GM12878 (cell line): ENCODE measurements around the gene MMP15.

Source experiments
- CHD1 ChIP-seq: IDR thresholded peaks from 2 replicates; pipeline ENCODE4 v1.6.1; 2012; ENCODE audit warnings: low read depth, low read length, improper control_type of control experiment
- CREM ChIP-seq: IDR thresholded peaks from 2 replicates; pipeline ENCODE4 v1.6.1; 2014; ENCODE audit warnings: antibody characterized with exemption, low read depth
- CTCF ChIP-seq, 3 experiments: IDR thresholded peaks in 2 of 3; conservative IDR thresholded peaks in 1 of 3; 2 replicates each; pipeline ENCODE4 v1.5.1; 2011; ENCODE audit warnings: low read depth in 3 of 3, low read length in 3 of 3, mild to moderate bottlenecking in 3 of 3, control low read depth in 2 of 3, moderate library complexity in 2 of 3, inconsistent platforms in 1 of 3, mixed read lengths in 1 of 3; ENCODE audit not compliant: control insufficient read depth in 2 of 3, insufficient read depth in 1 of 3; ENCODE audit errors: extremely low read depth in 1 of 3
- DPF2 ChIP-seq: fragments of 450-650 bp; IDR thresholded peaks from 2 replicates; pipeline ENCODE4 v1.6.1; 2017; ENCODE audit warnings: mild to moderate bottlenecking
- EP300 ChIP-seq, 2 experiments: fragments of 150-350 bp in 1 of 2; IDR thresholded peaks; 2 replicates each; pipeline ENCODE4 v1.6.1; 2011 to 2012; ENCODE audit warnings: low read depth in 2 of 2, low read length in 2 of 2, borderline replicate concordance in 1 of 2, improper control_type of control experiment in 1 of 2, inconsistent platforms in 1 of 2; ENCODE audit not compliant: control insufficient read depth in 1 of 2
- HDAC6 ChIP-seq: fragments of 200-600 bp; sonication (generic); IDR thresholded peaks from one replicate; pipeline ENCODE4 v1.8.0; 2017; ENCODE audit warnings: antibody characterized with exemption; ENCODE audit not compliant: unreplicated experiment
- NBN ChIP-seq: fragments of 450-650 bp; IDR thresholded peaks from 2 replicates; pipeline ENCODE4 v1.6.1; 2016
- POLR2A ChIP-seq: IDR thresholded peaks from 2 replicates; pipeline ENCODE4 v1.6.1; 2011; ENCODE audit warnings: low read depth, mild to moderate bottlenecking, low read length
- STAT1 ChIP-seq: fragments of 450-650 bp; conservative IDR thresholded peaks from 2 replicates; pipeline ENCODE4 v1.6.1; 2014; ENCODE audit warnings: antibody characterized with exemption, mild to moderate bottlenecking
- TF ChIP-seq, protein P1 (sequence below): IDR thresholded peaks from 2 replicates; pipeline ENCODE4 v1.6.1; 2012; ENCODE audit warnings: low read depth, low read length, improper control_type of control experiment
- TF ChIP-seq, protein P2 (sequence below): fragments of 450-650 bp; IDR thresholded peaks from 2 replicates; pipeline ENCODE4 v1.6.1; 2017; ENCODE audit warnings: mild to moderate bottlenecking, moderate library complexity
- TF ChIP-seq, protein P3 (sequence below): IDR thresholded peaks from 2 replicates; pipeline ENCODE4 v1.6.1; 2012; ENCODE audit warnings: mild to moderate bottlenecking, low read depth, low read length

DNA sequence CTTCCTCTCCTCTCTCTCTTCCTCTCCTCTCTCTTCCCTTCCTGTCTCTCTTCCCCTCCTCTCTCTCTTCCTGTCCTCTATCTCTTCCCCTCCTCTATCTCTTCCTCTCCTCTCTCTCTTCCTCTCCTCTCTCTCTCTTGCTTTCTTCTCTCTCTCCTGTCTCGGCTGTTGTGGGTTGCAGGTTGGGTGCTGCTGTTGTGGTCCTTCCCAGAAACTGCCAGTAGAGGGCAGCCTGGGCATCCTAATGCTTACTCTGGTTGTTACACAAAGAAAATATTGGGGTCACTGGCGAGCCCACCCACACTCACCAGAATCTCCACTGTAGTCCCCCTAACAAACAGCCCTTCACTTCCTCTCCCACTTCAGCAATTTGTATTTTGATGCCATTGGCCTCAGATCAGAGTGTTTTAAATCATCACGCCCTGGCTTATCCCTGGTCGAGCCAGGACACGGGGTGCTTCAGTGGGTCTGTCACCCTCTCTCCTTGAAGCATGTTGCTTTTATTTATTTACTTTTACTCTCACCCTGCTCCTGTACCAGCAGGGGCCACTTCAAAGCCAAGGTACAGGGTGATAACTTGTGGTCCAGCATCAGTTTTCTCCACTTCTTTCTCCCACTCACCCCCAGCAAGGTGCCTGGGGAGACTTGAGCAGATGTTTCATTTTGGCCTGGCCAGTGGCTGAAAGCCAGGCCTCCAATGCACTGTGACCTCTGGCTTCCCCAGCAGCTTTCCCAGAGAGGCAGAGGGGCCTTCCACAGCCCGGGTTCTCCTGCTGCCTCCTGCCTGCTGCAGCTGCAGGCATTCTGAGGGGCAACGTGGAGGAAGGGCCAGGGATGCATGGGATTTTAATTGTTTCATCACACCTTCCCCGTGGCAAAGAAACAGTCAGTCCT, 4.7 kb upstream of the MMP15 start:
- TF ChIP-seq CTCF (IDR thresholded peaks at IDR 0.05 in 2 of 3, conservative IDR thresholded peaks at IDR 0.05 in 1 of 3; ENCODE audit: control insufficient read depth in 2 of 3, extremely low read depth in 1 of 3, insufficient read depth in 1 of 3, low read depth in 3 of 3, low read length in 3 of 3) (peak; percentile 59 to 74 (median 70)), STAT1 (no peak), CREM (no peak), CHD1 (no peak), DPF2 (no peak), POLR2A (no peak), EP300 (IDR thresholded peaks at IDR 0.05; ENCODE audit: borderline replicate concordance in 1 of 2, control insufficient read depth in 1 of 2, low read depth in 2 of 2, low read length in 2 of 2) (no peak), NBN (0 out of 2 replicates have a peak, but pooled peaks have one; percentile 38), HDAC6 (no peak)
- TF ChIP-seq, protein P1, sequence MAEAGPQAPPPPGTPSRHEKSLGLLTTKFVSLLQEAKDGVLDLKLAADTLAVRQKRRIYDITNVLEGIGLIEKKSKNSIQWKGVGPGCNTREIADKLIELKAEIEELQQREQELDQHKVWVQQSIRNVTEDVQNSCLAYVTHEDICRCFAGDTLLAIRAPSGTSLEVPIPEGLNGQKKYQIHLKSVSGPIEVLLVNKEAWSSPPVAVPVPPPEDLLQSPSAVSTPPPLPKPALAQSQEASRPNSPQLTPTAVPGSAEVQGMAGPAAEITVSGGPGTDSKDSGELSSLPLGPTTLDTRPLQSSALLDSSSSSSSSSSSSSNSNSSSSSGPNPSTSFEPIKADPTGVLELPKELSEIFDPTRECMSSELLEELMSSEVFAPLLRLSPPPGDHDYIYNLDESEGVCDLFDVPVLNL = no peak
- TF ChIP-seq, protein P2, sequence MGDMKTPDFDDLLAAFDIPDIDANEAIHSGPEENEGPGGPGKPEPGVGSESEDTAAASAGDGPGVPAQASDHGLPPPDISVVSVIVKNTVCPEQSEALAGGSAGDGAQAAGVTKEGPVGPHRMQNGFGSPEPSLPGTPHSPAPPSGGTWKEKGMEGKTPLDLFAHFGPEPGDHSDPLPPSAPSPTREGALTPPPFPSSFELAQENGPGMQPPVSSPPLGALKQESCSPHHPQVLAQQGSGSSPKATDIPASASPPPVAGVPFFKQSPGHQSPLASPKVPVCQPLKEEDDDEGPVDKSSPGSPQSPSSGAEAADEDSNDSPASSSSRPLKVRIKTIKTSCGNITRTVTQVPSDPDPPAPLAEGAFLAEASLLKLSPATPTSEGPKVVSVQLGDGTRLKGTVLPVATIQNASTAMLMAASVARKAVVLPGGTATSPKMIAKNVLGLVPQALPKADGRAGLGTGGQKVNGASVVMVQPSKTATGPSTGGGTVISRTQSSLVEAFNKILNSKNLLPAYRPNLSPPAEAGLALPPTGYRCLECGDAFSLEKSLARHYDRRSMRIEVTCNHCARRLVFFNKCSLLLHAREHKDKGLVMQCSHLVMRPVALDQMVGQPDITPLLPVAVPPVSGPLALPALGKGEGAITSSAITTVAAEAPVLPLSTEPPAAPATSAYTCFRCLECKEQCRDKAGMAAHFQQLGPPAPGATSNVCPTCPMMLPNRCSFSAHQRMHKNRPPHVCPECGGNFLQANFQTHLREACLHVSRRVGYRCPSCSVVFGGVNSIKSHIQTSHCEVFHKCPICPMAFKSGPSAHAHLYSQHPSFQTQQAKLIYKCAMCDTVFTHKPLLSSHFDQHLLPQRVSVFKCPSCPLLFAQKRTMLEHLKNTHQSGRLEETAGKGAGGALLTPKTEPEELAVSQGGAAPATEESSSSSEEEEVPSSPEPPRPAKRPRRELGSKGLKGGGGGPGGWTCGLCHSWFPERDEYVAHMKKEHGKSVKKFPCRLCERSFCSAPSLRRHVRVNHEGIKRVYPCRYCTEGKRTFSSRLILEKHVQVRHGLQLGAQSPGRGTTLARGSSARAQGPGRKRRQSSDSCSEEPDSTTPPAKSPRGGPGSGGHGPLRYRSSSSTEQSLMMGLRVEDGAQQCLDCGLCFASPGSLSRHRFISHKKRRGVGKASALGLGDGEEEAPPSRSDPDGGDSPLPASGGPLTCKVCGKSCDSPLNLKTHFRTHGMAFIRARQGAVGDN = no peak
- TF ChIP-seq, protein P3, sequence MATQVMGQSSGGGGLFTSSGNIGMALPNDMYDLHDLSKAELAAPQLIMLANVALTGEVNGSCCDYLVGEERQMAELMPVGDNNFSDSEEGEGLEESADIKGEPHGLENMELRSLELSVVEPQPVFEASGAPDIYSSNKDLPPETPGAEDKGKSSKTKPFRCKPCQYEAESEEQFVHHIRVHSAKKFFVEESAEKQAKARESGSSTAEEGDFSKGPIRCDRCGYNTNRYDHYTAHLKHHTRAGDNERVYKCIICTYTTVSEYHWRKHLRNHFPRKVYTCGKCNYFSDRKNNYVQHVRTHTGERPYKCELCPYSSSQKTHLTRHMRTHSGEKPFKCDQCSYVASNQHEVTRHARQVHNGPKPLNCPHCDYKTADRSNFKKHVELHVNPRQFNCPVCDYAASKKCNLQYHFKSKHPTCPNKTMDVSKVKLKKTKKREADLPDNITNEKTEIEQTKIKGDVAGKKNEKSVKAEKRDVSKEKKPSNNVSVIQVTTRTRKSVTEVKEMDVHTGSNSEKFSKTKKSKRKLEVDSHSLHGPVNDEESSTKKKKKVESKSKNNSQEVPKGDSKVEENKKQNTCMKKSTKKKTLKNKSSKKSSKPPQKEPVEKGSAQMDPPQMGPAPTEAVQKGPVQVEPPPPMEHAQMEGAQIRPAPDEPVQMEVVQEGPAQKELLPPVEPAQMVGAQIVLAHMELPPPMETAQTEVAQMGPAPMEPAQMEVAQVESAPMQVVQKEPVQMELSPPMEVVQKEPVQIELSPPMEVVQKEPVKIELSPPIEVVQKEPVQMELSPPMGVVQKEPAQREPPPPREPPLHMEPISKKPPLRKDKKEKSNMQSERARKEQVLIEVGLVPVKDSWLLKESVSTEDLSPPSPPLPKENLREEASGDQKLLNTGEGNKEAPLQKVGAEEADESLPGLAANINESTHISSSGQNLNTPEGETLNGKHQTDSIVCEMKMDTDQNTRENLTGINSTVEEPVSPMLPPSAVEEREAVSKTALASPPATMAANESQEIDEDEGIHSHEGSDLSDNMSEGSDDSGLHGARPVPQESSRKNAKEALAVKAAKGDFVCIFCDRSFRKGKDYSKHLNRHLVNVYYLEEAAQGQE = no peak
